ENCODE results near the gene ZPLD1. TPM values are rescaled to one million over a fixed set of nuclear protein-coding genes. Genes with fewer than 3 reads are reported as not detected.

The ZPLD1 gene
- total RNA-seq, 1 experiment from 2014 or later: not detected

DNA sequence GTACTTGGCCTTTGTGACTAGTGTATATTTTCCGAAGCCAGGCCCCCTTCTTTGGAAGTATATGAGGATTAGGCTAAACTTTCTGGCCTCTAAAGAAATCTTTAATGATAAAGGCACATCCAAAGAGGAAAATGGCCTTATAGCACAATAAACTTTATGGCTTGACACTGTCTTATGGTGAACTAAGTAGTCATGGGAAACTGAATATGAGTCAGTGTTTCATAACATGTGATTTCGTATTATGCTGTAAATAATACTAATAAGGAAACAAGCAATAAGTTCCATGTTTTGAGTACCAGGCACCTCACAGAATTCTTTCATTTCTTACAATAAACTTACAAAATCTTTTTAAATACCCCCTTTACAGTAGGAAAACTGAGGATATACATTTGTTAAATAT, 8.2 kb downstream of the ZPLD1 start:
- no peaks in the 10 kb centered on the region for H3K9me3 ChIP-seq (ENCODE audit: control insufficient read depth, insufficient read depth, low read depth, low read length)
- ChIA-PET POLR2A (no interaction called here), CTCF (no interaction called here)
- H3K27me3 ChIP-seq (ENCODE audit: control insufficient read depth, insufficient read depth, low read length): no peaks in the 10 kb centered on the region
- TF ChIP-seq TCF7L2 (IDR thresholded peaks at IDR 0.05; ENCODE audit: low read depth, low read length): no peak
- TF ChIP-seq SIN3A (IDR thresholded peaks at IDR 0.05; ENCODE audit: borderline replicate concordance, insufficient read depth, low read depth, low read length): no peak
- TF ChIP-seq POLR2AphosphoS5 (IDR thresholded peaks at IDR 0.05; ENCODE audit: low read depth, low read length): no peak
- TF ChIP-seq, protein P1, sequence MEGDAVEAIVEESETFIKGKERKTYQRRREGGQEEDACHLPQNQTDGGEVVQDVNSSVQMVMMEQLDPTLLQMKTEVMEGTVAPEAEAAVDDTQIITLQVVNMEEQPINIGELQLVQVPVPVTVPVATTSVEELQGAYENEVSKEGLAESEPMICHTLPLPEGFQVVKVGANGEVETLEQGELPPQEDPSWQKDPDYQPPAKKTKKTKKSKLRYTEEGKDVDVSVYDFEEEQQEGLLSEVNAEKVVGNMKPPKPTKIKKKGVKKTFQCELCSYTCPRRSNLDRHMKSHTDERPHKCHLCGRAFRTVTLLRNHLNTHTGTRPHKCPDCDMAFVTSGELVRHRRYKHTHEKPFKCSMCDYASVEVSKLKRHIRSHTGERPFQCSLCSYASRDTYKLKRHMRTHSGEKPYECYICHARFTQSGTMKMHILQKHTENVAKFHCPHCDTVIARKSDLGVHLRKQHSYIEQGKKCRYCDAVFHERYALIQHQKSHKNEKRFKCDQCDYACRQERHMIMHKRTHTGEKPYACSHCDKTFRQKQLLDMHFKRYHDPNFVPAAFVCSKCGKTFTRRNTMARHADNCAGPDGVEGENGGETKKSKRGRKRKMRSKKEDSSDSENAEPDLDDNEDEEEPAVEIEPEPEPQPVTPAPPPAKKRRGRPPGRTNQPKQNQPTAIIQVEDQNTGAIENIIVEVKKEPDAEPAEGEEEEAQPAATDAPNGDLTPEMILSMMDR (IDR thresholded peaks at IDR 0.05): no peak
- TF ChIP-seq, protein P2, sequence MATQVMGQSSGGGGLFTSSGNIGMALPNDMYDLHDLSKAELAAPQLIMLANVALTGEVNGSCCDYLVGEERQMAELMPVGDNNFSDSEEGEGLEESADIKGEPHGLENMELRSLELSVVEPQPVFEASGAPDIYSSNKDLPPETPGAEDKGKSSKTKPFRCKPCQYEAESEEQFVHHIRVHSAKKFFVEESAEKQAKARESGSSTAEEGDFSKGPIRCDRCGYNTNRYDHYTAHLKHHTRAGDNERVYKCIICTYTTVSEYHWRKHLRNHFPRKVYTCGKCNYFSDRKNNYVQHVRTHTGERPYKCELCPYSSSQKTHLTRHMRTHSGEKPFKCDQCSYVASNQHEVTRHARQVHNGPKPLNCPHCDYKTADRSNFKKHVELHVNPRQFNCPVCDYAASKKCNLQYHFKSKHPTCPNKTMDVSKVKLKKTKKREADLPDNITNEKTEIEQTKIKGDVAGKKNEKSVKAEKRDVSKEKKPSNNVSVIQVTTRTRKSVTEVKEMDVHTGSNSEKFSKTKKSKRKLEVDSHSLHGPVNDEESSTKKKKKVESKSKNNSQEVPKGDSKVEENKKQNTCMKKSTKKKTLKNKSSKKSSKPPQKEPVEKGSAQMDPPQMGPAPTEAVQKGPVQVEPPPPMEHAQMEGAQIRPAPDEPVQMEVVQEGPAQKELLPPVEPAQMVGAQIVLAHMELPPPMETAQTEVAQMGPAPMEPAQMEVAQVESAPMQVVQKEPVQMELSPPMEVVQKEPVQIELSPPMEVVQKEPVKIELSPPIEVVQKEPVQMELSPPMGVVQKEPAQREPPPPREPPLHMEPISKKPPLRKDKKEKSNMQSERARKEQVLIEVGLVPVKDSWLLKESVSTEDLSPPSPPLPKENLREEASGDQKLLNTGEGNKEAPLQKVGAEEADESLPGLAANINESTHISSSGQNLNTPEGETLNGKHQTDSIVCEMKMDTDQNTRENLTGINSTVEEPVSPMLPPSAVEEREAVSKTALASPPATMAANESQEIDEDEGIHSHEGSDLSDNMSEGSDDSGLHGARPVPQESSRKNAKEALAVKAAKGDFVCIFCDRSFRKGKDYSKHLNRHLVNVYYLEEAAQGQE (IDR thresholded peaks at IDR 0.05; ENCODE audit: insufficient read depth in 1 of 2, low read depth in 2 of 2, low read length in 1 of 2): no peak
- DNase-seq (ENCODE audit: low read depth, low spot score) (no peak), ATAC-seq (no peak)
- in situ Hi-C loops (cut with HindIII; ENCODE audit: low pct_unique_long_range_greater_than_20kb, low sequenced_read_pairs) (no loop called here), intact Hi-C loops (cut with micrococcal nuclease; ENCODE audit: unreplicated experiment) (no loop called here)
- H3K27ac ChIP-seq (ENCODE audit: low read length): no peak overlapping the region
- BruUV-seq (replicated peaks): no TSS peak
- no peak overlapping the region for H3K4me3 ChIP-seq (ENCODE audit: low read depth in 2 of 2, low read length in 2 of 2)
- no peaks in the 10 kb centered on the region for H3K36me3 ChIP-seq (ENCODE audit: control insufficient read depth, insufficient read depth, low read length)
- no peaks in the 10 kb centered on the region for H3K4me1 ChIP-seq (ENCODE audit: control insufficient read depth, insufficient read depth, low read length)

DNA sequence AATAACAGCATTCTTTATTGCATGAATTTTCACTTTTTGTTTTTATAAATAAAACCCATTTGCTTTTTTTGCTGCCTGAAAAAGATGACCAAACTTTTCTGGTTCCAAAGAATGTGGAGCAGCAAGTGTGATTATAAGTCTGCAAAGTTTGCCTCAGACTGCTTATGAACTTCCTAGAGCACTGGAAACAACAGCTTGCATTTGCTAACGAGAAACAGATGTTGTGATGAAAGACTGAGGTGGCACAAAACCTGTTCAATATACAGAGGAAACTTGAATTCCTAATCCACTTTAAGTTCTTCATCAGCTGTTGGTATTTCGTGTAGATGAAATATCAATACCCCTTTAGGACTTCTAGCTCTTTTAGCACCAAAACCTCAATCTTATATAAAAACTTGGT, 9.3 kb downstream of the ZPLD1 start:
- Histone ChIP-seq H3K4me1 (ENCODE audit: control insufficient read depth, insufficient read depth, low read length) (no peaks in the 10 kb centered on the region), H3K27me3 (ENCODE audit: control insufficient read depth, insufficient read depth, low read length) (no peaks in the 10 kb centered on the region), H3K27ac (ENCODE audit: low read length) (no peak overlapping the region), H3K36me3 (ENCODE audit: control insufficient read depth, insufficient read depth, low read length) (no peaks in the 10 kb centered on the region), H3K9me3 (ENCODE audit: control insufficient read depth, insufficient read depth, low read depth, low read length) (no peaks in the 10 kb centered on the region), H3K4me3 (ENCODE audit: low read depth in 2 of 2, low read length in 2 of 2) (no peak overlapping the region)
- in situ Hi-C loops (cut with HindIII; ENCODE audit: low pct_unique_long_range_greater_than_20kb, low sequenced_read_pairs) (no loop called here), intact Hi-C loops (cut with micrococcal nuclease; ENCODE audit: unreplicated experiment) (no loop called here)
- POLR2A ChIA-PET: no interaction called here
- ATAC-seq (no peak), DNase-seq (ENCODE audit: low read depth, low spot score) (no peak)
- TF ChIP-seq SIN3A (IDR thresholded peaks at IDR 0.05; ENCODE audit: borderline replicate concordance, insufficient read depth, low read depth, low read length): no peak
- TF ChIP-seq, protein P1 (IDR thresholded peaks at IDR 0.05): no peak
- no peak for TF ChIP-seq POLR2AphosphoS5 (IDR thresholded peaks at IDR 0.05; ENCODE audit: low read depth, low read length)
- TF ChIP-seq TCF7L2 (IDR thresholded peaks at IDR 0.05; ENCODE audit: low read depth, low read length): no peak
- TF ChIP-seq, protein P2 (IDR thresholded peaks at IDR 0.05; ENCODE audit: insufficient read depth in 1 of 2, low read depth in 2 of 2, low read length in 1 of 2): no peak
- BruUV-seq (replicated peaks): no TSS peak
- CTCF ChIA-PET: no interaction called here

Data from Panc1 (cell line).